OCI-LY1 (cell line): Measurements from ENCODE around the gene GATC.
A peak's percentile ranks its signal among the peaks of the same experiment; 100 is the strongest.
"Not testable (repeated sequence)": the region's sequence is repeated elsewhere in the genome, so short reads cannot be mapped to it uniquely, and the experiment has no call there.

Experiments
- H2AFZ ChIP-seq: fragments of 200-600 bp; sonication (generic), shearing (Covaris generic); 2 replicates; pipeline ENCODE4 v1.6.0; 2014; ENCODE audit warnings: antibody characterized with exemption, mild to moderate bottlenecking, low read length
- H3F3A ChIP-seq: fragments of 200-600 bp; sonication (generic), shearing (Covaris generic); 2 replicates; pipeline ENCODE4 v1.6.0; 2014; ENCODE audit warnings: mild to moderate bottlenecking, antibody characterized with exemption, low read length, moderate library complexity; ENCODE audit not compliant: insufficient read depth
- H3K27ac ChIP-seq: fragments of 200-600 bp; sonication (generic); 2 replicates; pipeline ENCODE4 v1.5.1; 2014; ENCODE audit warnings: low read length, mixed run types, mild to moderate bottlenecking, low read depth; ENCODE audit not compliant: poor library complexity, severe bottlenecking
- H3K27me3 ChIP-seq: fragments of 200-600 bp; sonication (generic); 2 replicates; pipeline ENCODE4 v1.6.0; 2014; ENCODE audit warnings: antibody characterized with exemption, mild to moderate bottlenecking, low read length, moderate library complexity; ENCODE audit not compliant: insufficient read depth
- H3K36me3 ChIP-seq: fragments of 200-600 bp; sonication (generic); 2 replicates; pipeline ENCODE4 v1.6.1; 2014; ENCODE audit warnings: mild to moderate bottlenecking, antibody characterized with exemption, low read length, moderate library complexity, mixed read lengths; ENCODE audit not compliant: insufficient read depth
- H3K4me1 ChIP-seq: fragments of 200-600 bp; sonication (generic); 2 replicates; pipeline ENCODE4 v1.5.1; 2014; ENCODE audit warnings: mild to moderate bottlenecking, low read length, moderate library complexity; ENCODE audit not compliant: insufficient read depth, severe bottlenecking
- H3K4me2 ChIP-seq: fragments of 200-600 bp; sonication (generic), shearing (Covaris generic); 2 replicates; pipeline ENCODE4 v1.6.1; 2014; ENCODE audit warnings: low read length
- H3K4me3 ChIP-seq: fragments of 200-600 bp; sonication (generic); 2 replicates; pipeline ENCODE4 v1.5.1; 2014; ENCODE audit warnings: low read length, low read depth, mild to moderate bottlenecking, mixed read lengths; ENCODE audit not compliant: poor library complexity, severe bottlenecking
- H3K79me2 ChIP-seq: fragments of 200-600 bp; shearing (Covaris generic); 2 replicates; pipeline ENCODE4 v1.6.1; 2016; ENCODE audit warnings: mixed run types, low read length, mixed read lengths; ENCODE audit not compliant: insufficient read depth
- H3K9ac ChIP-seq: fragments of 200-600 bp; sonication (generic), shearing (Covaris generic); 2 replicates; pipeline ENCODE4 v1.6.1; 2014; ENCODE audit warnings: mild to moderate bottlenecking, low read length, mixed read lengths
- H3K9me2 ChIP-seq: fragments of 200-600 bp; sonication (generic), shearing (Covaris generic); 2 replicates; pipeline ENCODE4 v1.6.1; 2014; ENCODE audit warnings: low read depth, mild to moderate bottlenecking, low read length, mixed read lengths
- H3K9me3 ChIP-seq: fragments of 200-600 bp; shearing (Covaris generic); 2 replicates; pipeline ENCODE4 v1.6.1; 2014; ENCODE audit warnings: low read length, mixed read lengths
- H4K20me1 ChIP-seq: fragments of 200-600 bp; sonication (generic), shearing (Covaris generic); 2 replicates; pipeline ENCODE4 v1.6.0; 2016; ENCODE audit warnings: mild to moderate bottlenecking, low read length; ENCODE audit not compliant: insufficient read depth
- EZH2 ChIP-seq: fragments of 200-600 bp; sonication (generic), shearing (Covaris generic); IDR thresholded peaks from 2 replicates; pipeline ENCODE4 v1.8.0; 2017; ENCODE audit warnings: borderline replicate concordance, mixed run types, mild to moderate bottlenecking, antibody characterized with exemption, low read length, moderate library complexity, mixed read lengths
- TF ChIP-seq, protein P1 (sequence below): fragments of 200-600 bp; sonication (generic), shearing (Covaris generic); IDR thresholded peaks from 2 replicates; pipeline ENCODE4 v1.5.1; 2017; ENCODE audit warnings: mild to moderate bottlenecking, antibody characterized with exemption, low read length, moderate library complexity, mixed read lengths

The GATC gene

DNA sequence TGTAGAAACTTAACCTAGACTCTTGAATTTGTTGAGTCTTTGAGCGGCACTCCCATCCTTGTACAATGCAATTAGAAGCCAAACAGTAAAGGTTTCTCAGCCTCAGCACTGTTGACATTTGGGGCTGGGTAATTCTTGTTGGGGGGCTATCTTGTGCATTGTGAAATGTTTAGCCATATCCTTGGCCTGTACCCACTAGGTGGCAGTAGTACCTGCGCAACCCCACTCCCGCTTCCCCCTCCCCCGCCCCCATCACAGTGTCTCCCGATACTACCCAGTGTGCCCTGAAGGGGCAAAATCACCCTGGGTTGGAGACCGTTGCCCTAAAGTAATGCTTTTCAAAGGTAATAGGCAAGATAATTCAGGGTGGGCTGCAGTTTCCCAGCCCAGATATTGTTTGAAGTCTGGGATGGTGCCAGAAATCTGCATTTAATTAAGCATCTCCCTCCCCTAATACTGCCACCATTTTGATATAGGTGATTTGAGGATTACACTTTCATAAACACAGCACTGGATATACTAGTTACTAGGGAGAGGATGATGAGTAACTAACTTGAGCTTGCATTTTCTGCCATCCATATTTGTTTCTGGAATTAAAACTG is 6.5 kb upstream of the GATC start:
- Histone ChIP-seq H3K27ac (peak overlapping the region; percentile 15), H3K36me3 (peaks cover 41% of the 10 kb centered on the region), H3K27me3 (no peaks in the 10 kb centered on the region), H3K9me3 (no peaks in the 10 kb centered on the region), H3K4me2 (peak overlapping the region; percentile 88), H3F3A (no peaks in the 10 kb centered on the region; the same call in 1 of the 2 replicates), H2AFZ (no peak overlapping the region), H3K79me2 (peaks cover 20% of the 10 kb centered on the region), H3K9me2 (no peaks in the 10 kb centered on the region), H3K4me3 (peak overlapping the region; percentile 87), H3K9ac (peak overlapping the region; percentile 52; the same call in 1 of the 2 replicates), H3K4me1 (peaks cover 35% of the 10 kb centered on the region), H4K20me1 (no peaks in the 10 kb centered on the region)
- TF ChIP-seq, protein P1, sequence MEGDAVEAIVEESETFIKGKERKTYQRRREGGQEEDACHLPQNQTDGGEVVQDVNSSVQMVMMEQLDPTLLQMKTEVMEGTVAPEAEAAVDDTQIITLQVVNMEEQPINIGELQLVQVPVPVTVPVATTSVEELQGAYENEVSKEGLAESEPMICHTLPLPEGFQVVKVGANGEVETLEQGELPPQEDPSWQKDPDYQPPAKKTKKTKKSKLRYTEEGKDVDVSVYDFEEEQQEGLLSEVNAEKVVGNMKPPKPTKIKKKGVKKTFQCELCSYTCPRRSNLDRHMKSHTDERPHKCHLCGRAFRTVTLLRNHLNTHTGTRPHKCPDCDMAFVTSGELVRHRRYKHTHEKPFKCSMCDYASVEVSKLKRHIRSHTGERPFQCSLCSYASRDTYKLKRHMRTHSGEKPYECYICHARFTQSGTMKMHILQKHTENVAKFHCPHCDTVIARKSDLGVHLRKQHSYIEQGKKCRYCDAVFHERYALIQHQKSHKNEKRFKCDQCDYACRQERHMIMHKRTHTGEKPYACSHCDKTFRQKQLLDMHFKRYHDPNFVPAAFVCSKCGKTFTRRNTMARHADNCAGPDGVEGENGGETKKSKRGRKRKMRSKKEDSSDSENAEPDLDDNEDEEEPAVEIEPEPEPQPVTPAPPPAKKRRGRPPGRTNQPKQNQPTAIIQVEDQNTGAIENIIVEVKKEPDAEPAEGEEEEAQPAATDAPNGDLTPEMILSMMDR, result peak; percentile 79
- TF ChIP-seq EZH2, result no peak

DNA sequence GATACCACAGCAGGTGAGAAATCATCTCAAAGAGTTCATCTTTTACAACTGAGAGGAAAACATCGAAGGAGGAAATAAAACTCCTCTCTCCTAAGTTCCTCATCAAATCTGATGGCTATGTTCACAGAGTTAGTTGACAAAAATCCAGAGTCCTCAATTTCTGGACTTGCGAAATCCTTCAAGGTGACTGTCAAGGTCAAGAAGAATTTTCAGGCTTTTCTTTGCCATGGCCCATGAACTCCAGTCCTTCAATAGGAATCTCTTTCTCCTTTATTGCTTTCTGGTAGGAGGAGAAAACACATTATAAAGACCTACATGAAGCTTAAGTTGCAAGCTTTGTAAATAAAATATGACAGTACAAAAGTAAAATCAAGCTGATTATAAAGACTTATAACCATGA is 1.6 kb upstream of the GATC start:
- Histone ChIP-seq H4K20me1 (no peaks in the 10 kb centered on the region), H3K4me1 (peaks cover 39% of the 10 kb centered on the region), H2AFZ (no peak overlapping the region), H3K4me3 (peak overlapping the region; percentile 99), H3K27ac (peak overlapping the region; percentile 44), H3K4me2 (peak overlapping the region; percentile 67), H3K9me3 (no peaks in the 10 kb centered on the region), H3K9me2 (no peaks in the 10 kb centered on the region), H3K79me2 (peaks cover 34% of the 10 kb centered on the region), H3K36me3 (peaks cover 50% of the 10 kb centered on the region), H3K27me3 (no peaks in the 10 kb centered on the region), H3K9ac (no peak overlapping the region), H3F3A (no peaks in the 10 kb centered on the region; the same call in 1 of the 2 replicates)
- TF ChIP-seq EZH2, result no peak
- TF ChIP-seq, protein P1, result no peak

GRCh38 chr12:120446844-120447178 is 567 bp downstream of the GATC start:
- H3K27me3 ChIP-seq, H3K9me3 ChIP-seq, H3F3A ChIP-seq, H3K9me2 ChIP-seq, H2AFZ ChIP-seq, H4K20me1 ChIP-seq: not testable (repeated sequence)
- H3K4me2 ChIP-seq, result peak overlapping the region; percentile 67
- peak overlapping the region; percentile 71 for H3K27ac ChIP-seq
- H3K9ac ChIP-seq, result peak overlapping the region; percentile 99
- peaks cover 29% of the 10 kb centered on the region for H3K79me2 ChIP-seq
- H3K4me1 ChIP-seq, result peaks cover 31% of the 10 kb centered on the region
- peak overlapping the region; percentile 99 for H3K4me3 ChIP-seq
- peaks cover 44% of the 10 kb centered on the region for H3K36me3 ChIP-seq

DNA sequence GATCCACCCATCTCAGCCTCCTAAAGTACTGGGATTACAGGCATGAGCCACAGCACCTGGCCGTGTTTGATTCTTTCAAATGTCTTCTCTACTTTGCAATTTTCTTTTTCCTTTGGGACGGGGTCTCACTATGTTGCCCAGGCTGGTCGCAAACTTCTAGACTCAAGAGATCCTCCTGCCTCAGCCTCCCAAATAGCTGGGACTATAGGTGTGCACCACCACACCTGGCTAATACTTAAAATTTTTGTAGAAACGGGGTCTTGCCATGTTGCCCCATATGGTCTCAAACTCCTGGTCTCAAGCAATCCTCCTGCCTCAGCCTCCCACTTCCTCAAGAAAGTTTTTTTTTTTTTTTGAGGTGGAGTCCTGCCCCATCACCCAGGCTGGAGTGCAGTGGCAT is 1.7 kb downstream of the GATC start:
- H3K36me3 ChIP-seq, result peaks cover 49% of the 10 kb centered on the region
- H3K9ac ChIP-seq, result no peak overlapping the region
- H3F3A ChIP-seq, result no peaks in the 10 kb centered on the region
- H3K4me2 ChIP-seq, result peak overlapping the region; percentile 67; the same call in 1 of the 2 replicates
- no peaks in the 10 kb centered on the region for H3K27me3 ChIP-seq
- no peak overlapping the region for H3K27ac ChIP-seq
- H3K9me3 ChIP-seq, result no peaks in the 10 kb centered on the region
- TF ChIP-seq EZH2, result no peak
- TF ChIP-seq, protein P1, result no peak
- H4K20me1 ChIP-seq, result no peaks in the 10 kb centered on the region
- H3K79me2 ChIP-seq, result peaks cover 29% of the 10 kb centered on the region
- H3K4me1 ChIP-seq, result peaks cover 31% of the 10 kb centered on the region
- no peak overlapping the region for H2AFZ ChIP-seq
- peak overlapping the region; percentile 99 for H3K4me3 ChIP-seq
- H3K9me2 ChIP-seq, result no peaks in the 10 kb centered on the region

- H3K9me2 ChIP-seq, H3K4me3 ChIP-seq, H3K9me3 ChIP-seq, H3F3A ChIP-seq, H3K27me3 ChIP-seq, H3K9ac ChIP-seq, H4K20me1 ChIP-seq, H2AFZ ChIP-seq, H3K4me2 ChIP-seq, H3K27ac ChIP-seq, H3K79me2 ChIP-seq: not testable (repeated sequence)
- peaks cover 16% of the 10 kb centered on the region for H3K4me1 ChIP-seq
- peaks cover 62% of the 10 kb centered on the region for H3K36me3 ChIP-seq
These were observed 6.3 kb downstream of the GATC start for GRCh38 chr12:120452524-120452923.
